Activated effector memory CD4-positive, alpha-beta T cell treated with Interleukin-2 at 50 U/mL for 16 hours (primary cell): ENCODE results near the gene KCNMA1.
"Not testable (repeated sequence)": the region's sequence is repeated elsewhere in the genome, so short reads cannot be mapped to it uniquely, and the experiment has no call there.

Experiments used
- DNase-seq: peaks from one replicate; pipeline ENCODE4 v3.0.0-alpha.2; 2020

The KCNMA1 gene

GRCh38 chr10:77526868-77527617 is 110.6 kb downstream of the KCNMA1 start:
- no peak for DNase-seq

- DNase-seq: no peak
Measured at GRCh38 chr10:77524281-77524711, 113.3 kb downstream of the KCNMA1 start.

- DNase-seq: no peak
Measured at GRCh38 chr10:77522268-77522809, 115.3 kb downstream of the KCNMA1 start.

- DNase-seq: no peak
Measured at GRCh38 chr10:77520995-77521394, 116.6 kb downstream of the KCNMA1 start.

GRCh38 chr10:77520290-77520689 is 117.3 kb downstream of the KCNMA1 start:
- no peak for DNase-seq

- DNase-seq: not testable (repeated sequence)
Measured at GRCh38 chr10:77519791-77520190, 117.8 kb downstream of the KCNMA1 start.

- DNase-seq: no peak
Measured at GRCh38 chr10:77518910-77519274, 118.7 kb downstream of the KCNMA1 start.

GRCh38 chr10:77518241-77518909 is 119.2 kb downstream of the KCNMA1 start:
- DNase-seq: no peak

- DNase-seq: no peak
Measured at GRCh38 chr10:77516575-77516974, 121.0 kb downstream of the KCNMA1 start.

GRCh38 chr10:77514870-77515269 is 122.7 kb downstream of the KCNMA1 start:
- no peak for DNase-seq

- DNase-seq: no peak
Measured at GRCh38 chr10:77513781-77514331, 123.8 kb downstream of the KCNMA1 start.

- no peak for DNase-seq
Measured at GRCh38 chr10:77513220-77513619, 124.4 kb downstream of the KCNMA1 start.

GRCh38 chr10:77512219-77512578 is 125.4 kb downstream of the KCNMA1 start:
- no peak for DNase-seq

GRCh38 chr10:77511498-77512218 is 126.0 kb downstream of the KCNMA1 start:
- DNase-seq: no peak

- DNase-seq: no peak
Measured at GRCh38 chr10:77510695-77511094, 126.9 kb downstream of the KCNMA1 start.

GRCh38 chr10:77510294-77510693 is 127.3 kb downstream of the KCNMA1 start:
- DNase-seq: no peak

- DNase-seq: no peak
Measured at GRCh38 chr10:77509391-77509790, 128.2 kb downstream of the KCNMA1 start.

GRCh38 chr10:77507291-77507880 is 130.2 kb downstream of the KCNMA1 start:
- no peak for DNase-seq

- no peak for DNase-seq
Measured at GRCh38 chr10:77506517-77507200, 130.9 kb downstream of the KCNMA1 start.

GRCh38 chr10:77505431-77506334 is 131.9 kb downstream of the KCNMA1 start:
- no peak for DNase-seq

GRCh38 chr10:77504873-77505257 is 132.7 kb downstream of the KCNMA1 start:
- DNase-seq: no peak
